Ammon's horn (tissue), 1 donor: ENCODE results near the gene PDX1.
"Not testable (repeated sequence)": the region's sequence is repeated elsewhere in the genome, so short reads cannot be mapped to it uniquely, and the experiment has no call there.

Experiments used
- DNase-seq: peaks from one replicate; pipeline ENCODE4 v3.0.0-alpha.2; 2016; ENCODE audit warnings: low spot score

Gene PDX1

DNA sequence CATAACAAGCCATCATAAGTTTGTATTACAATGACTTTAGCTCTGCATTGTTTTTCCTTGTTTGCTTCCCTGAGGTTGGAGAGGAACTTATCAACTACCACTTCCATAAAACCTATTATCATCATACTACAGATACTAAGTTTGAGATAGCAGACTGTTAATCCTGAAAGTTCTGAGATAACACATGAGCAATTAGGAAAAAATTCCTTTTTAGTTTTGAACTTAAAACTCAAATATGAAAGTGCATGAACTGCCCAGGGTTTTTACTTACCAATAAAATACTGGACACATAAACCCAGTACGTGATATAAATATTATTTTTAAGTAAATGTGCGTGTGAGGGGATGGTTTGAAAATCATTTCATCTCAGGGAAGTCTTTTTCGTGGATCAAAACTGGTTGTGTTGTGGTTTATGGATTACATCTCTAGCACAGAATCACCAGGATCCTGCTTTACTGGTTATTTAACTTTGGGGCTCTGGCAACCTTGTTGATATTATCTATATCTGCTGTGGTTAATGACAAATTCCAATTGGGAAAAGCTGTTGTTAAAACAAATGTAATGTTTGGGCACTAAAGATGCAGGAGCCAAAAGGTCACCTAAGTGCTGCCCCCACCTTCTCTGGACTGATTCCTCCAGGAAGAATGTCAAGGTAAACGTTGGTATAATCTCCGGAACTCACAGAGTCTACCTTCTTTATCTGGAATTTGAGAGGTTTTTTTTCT is 36.9 kb downstream of the PDX1 start:
- no peak for DNase-seq

DNA sequence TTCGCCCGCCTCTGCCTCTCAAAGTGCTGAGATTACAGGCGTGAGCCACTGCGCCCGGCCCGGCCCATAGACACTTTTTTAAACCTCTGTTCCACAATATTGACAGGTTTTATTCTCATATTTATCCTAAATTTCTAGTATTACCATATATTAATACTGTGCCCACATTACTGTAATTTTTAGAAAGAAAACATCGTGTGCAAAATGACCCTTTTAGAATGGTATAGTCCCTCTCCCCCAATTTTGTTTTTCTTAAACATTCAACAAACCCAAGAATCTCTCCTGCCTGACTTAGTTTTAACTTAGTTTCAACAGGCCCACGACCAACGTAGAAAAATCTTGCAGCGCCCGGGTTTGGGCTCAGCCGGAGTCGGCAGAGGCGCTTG is 40.2 kb downstream of the PDX1 start:
- DNase-seq: no peak

DNA sequence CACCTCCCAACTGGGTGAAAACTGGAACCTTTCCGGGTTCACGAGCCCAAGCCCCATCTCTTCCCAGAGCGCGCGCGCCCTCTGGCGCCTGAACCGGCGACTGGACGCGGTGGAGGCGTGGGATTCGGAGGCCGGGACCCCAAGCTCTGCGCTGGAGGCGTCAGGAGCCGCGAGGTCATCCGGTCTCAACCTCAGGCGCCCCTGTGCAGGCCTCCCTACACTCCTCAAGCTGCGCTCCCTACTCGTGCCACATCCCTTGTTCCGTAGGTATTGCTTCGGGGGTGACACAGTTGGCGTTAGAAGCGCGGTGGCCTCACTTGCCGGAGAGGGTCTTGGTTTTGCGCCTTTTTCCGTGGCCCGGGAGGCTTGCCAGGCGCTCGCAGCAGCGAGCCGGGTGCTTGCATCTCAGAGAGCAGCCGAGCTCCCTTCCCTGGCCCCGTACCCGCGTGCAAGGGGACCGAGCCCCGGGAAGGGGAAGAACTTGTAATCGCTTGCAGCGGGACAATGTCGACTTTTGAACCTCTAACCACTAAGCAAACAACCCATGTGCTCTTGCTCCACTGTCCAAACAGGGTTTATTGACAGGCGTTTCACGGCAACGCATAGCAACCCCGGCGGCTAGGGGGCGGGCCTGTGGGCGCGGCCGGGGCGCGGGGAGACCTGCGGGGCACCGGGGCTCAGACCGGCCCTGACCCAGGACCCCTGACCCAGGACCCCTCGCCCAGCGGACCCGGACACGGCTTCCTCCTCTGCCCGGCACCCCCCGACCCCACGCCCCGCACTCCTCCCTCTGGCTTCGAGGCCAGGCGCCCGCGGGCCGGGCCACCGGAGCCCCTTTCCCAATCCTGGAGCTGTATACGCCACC is 40.8 kb downstream of the PDX1 start:
- DNase-seq: no peak

DNA sequence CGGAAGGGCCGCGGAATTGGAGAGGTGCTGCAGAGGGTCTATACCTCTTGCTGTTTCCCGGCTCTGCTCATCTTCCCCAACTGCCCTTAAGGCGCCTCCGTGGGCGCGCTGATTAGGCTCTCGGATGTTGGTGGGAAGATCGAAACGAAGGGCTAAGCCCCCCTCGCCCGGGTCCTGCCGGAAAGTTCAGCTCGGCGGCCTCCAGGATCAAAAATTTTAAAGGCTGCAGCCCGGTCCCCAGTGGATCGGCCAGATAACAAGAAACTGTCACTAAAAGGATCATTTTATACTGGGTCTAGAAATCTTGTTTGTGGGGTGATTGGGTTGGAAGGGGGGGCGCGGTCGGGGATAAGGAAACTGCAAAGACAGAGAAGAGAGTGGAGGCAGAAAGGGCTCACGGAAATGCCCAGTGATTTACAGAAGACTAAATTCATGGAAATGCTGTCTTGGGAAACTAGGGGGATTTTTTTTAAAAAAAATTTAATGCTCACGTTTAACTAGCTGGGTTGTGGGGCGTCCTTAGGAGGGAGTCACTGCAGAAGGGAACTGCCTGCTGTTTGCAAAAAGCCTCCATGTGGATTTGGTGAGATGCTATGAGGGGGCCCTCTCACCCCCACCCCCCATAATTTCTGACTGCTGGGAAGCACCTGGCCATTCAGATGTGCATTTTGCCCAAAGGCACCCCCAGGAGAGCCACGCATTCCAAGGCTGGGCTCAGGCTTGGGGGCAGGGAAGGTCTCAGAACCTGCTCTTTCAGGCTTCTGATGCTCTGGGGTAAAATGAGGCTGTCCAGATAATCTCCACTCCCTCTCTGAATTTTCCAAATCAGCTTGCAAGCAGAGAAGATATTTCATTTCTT is 41.7 kb downstream of the PDX1 start:
- no peak for DNase-seq

- DNase-seq: no peak
Observed at GRCh38 chr13:27962128-27962841, 42.5 kb downstream of the PDX1 start.

DNA sequence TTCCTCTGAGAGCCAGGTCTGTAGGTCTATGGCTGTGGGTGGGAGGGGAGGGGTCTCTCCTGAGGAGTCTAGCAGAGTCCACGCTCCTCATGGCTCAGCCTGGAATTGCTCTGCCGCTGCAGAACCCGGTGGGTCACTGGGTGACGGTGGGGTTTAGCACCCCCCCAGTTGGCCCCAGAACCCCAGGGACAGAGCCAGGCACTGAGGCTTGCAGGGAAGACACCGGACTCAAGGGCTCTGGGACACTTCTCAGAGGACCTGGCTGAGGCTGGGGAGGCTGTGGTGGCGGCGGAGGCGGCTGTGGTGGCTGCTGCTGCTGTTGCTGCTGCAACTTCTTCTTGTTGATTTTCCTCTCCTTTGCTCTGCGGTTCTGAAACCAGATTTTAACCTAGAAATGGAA is 43.2 kb downstream of the PDX1 start:
- DNase-seq: no peak

DNA sequence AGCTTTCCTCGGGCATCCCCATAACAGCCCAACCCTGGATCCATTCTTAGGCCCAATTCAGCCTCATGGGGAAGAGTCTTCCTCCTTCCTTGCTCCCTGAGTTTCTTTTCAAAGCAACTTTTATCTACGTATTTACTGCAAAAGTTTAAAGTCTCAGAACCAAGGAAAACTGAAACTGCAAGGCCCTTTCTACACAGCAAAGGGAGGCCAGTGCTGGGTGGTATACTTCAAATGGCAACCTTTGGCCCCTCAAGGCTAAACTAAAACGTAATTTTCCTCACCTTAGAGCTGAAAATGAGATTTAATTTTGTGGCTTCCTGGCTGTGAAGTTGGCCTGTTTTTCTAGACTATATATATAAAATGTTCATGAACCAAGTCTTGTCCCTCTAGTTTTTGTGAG is 43.7 kb downstream of the PDX1 start:
- no peak for DNase-seq

DNA sequence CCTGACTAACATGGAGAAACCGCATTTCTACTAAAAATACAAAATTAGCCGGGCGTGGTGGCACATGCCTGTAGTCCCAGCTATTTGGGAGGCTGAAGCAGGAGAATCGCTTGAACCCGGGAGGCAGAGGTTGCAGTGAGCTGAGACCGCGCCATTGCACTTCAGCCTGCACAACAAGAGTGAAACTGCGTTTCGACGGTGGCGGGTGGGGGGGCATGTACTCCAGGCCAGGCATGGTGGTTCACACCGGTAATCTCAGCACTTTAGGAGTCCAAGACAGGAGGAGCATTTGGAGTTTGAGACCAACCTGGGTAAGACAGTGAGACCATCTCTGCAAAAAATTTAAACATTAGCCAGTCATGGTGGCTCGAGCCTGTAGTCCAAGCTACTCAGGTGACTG is 44.4 kb downstream of the PDX1 start:
- not testable (repeated sequence) for DNase-seq

DNA sequence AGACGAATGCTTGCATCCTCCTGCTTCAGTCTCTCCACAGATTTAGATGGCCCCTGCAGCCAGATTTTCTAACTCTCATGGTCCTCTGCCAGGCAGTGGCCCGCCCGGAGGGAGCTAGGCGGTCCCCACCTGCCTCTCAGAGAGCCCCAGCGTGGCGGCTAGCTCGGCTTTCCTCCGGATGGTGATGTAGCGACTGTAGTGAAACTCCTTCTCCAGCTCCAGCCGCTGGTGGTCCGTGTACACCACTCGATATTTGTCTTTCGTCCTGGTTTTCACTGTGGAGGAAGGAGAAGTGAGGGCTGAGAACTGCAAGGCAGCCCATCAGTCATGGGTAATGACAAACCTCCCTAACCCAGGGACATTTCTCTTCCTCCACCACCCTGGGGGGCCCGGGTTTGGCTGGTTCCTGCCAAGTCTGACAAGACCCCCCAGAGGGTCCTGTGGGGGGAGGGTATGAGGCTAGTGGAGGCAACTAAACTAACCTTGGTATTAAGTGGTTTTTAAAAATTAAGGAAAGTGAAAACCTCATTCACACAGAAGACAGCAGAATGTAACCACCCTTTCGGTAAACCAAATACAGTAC is 45.0 kb downstream of the PDX1 start:
- DNase-seq: no peak

- no peak for DNase-seq
Observed at GRCh38 chr13:27965343-27965739, 45.5 kb downstream of the PDX1 start.

DNA sequence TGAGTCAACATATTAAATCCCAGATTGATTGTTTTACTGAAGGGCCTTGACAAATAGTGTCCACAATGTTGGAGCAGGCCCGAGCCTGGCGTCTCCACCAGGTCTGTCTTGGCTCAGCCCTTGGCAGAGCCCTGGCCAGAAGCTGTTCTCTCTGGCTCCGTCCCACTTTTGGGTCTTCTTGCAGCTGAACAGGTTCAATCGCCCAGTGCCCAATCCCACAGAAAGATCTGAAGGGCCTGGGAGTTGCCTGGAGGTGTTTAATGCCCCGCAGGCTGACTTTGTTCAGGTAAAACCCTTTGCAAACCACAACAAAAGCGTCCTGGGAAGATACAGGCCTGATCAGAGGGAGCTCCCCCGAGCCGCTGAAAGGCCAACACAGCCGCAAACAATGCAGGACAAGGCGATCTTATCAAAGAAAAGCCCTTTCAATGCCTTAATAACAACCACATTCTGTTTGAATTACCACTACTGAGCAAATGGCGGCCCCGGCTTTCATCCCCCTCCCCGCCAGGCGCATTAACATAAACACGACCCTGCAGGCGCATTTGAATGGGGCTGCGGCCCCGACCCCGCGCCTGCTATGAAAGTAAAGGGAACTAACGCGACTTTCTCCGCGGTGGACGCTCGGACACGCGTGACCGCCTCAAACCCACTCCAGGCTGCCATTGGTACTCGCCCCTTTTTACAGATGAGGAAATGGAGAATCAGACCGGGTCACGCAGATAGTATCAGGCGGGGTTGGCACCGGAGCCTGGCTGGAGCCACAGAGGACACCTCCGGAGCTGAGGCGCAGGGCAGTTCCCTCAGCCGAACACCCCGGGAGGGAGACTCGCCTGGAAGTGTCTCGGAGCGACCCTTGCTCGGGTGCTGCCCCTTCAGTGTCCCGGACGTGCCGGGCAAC is 46.2 kb downstream of the PDX1 start:
- no peak for DNase-seq

GRCh38 chr13:27966641-27967202 is 46.9 kb downstream of the PDX1 start:
- DNase-seq: no peak

DNA sequence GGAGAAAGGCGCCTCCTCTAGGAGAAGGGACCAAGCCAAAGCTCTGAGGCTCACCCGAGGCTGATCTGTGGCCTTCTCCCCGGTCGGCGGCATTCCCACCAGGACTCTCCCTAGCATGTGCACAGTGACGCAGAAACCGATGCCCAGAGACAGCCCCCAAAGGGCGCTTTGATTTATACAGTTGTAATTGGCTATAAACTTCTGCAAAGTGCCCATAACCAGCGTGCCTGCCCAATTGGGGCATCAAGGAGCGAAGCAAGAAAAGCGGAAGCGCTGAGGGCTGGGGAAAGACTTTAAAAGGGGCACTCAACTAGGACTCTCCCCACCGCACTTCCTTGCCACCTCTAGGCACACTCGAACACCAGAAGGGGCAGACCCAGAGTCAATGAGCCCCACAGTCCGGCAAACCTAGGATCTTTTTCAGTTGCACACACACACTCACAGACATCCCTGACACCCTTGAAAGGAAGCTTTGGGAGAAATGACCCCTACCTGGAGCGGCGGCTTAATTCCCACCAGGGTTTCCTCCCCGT is 47.5 kb downstream of the PDX1 start:
- no peak for DNase-seq

DNA sequence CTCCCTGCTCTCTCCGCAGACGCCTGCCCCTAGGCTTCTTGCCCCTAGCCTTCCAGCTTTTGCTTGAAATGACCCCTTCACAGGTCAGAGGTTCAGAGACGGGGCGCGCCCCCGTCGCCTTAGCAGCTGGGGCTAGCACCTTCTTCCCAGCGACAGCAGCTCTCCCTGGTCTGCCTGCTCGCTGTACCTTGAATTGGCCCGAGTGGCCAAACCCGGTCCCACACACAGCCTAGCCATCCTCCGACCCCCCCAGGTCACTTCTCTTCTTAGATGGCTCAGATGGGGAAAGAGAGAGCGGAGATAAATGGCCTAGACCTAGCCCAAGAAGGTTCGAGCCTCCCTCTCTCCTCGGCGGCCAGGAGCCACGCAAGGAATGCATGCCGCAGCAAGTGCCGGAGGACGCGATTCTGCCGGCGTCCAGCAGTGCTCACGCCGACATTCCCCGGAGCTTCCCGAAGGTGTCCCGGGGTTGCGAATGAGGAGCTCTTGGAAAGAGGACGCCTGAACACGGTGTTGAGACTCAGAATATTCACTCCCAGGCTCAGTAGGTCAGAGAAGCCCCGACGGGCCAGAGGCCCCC is 48.0 kb downstream of the PDX1 start:
- no peak for DNase-seq

DNA sequence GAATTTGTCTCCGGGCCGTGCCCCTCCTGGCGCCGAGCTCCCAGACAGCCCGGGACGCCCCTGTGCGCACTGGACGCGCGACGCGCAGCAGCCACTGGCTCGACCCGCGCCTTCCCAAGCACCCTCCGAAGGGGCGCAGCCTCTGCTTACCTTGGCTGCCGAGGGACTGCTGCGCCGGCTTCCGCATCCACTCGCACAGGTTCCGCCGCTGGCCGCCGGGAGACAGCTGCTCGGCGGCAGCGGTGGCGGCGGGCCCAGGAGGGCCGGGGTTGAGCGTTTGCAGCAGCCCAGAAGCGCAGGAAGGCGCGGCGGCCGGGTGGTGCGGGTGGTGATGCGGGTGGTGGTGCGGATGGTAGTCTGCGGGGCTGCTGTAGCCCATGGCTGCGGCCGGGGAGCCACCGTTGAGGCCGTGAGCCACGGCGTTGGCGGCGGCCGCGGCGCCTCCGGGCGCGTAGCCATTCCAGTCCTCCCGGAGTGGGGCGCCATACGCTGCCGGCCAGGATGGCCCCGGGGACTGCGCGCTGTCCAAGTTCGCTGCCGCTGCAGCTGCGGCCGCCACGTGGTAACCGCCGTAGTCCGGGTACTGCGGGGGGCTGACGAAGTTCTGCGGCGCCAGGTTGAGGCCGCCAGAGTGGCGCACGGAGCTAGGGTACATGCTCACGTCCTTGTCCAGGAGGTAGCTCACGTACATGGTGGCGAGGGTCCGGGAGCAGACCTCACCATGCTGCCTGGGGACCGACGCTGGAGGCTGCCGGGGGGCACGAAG is 48.7 kb downstream of the PDX1 start:
- no peak for DNase-seq

DNA sequence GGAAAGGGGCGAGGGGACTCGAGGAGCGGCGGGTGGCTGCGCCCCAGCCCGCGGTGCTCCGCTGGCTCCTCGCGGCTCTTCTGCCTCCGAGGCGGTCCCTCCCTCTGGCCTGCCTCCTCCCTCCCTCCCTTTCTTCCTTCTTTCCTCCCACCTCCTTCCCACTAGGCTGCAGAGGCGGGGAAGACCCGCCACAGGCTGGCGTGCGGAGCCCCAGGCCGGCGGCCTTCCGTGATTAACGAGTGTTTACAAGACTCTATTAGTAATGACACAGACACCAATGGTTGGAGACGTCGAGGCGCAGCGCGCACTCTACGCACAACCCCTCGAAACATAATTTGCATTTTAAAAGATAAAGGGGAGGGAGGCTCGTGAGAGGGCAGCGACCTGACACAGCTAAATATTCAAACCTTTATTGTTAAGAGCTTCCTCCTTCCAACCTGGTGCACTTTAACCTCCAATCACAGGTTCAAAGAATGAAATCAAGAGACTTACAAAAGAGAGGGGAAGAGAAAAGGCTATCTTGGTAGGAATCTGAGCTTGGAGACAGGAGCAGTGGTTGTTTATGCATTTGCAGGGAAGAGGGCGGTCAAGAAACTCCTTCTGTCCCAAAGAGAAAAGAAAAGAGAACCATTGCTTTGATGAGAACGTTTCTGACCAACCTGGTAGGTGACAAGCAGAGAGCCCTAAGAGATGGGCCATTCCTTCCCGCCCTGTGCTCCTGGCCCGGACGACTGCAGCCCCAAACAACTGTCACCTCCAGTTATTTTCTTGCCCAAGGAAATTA is 49.5 kb downstream of the PDX1 start, which contains the start of gene CDX2:
TSS of gene CDX2 (minus strand) at position 234 of the 784 bp plus-strand sequence. CDS start 309 bp downstream, outside the sequence.
- no peak for DNase-seq

DNA sequence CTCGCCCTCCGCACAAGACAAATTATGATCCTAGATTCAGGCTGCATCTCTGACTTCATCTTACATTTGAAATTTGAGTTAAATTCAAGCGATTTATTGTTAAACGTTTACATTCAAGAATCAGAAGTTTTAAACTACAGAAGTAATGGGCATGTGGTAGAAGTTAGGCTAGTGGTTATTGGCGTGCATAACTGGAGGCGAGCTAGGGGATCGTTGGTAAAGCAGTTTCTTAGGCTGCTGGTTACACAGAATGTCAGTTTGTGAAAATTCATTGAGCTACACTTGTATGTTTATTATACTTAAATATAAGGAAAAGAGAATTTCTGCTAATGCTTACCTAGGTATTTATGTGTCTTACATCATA is 50.0 kb downstream of the PDX1 start:
- DNase-seq: no peak
